ENCODE measurements around the gene WDR18.
A peak's percentile ranks its signal among the peaks of the same experiment; 100 is the strongest.

Gene WDR18

DNA sequence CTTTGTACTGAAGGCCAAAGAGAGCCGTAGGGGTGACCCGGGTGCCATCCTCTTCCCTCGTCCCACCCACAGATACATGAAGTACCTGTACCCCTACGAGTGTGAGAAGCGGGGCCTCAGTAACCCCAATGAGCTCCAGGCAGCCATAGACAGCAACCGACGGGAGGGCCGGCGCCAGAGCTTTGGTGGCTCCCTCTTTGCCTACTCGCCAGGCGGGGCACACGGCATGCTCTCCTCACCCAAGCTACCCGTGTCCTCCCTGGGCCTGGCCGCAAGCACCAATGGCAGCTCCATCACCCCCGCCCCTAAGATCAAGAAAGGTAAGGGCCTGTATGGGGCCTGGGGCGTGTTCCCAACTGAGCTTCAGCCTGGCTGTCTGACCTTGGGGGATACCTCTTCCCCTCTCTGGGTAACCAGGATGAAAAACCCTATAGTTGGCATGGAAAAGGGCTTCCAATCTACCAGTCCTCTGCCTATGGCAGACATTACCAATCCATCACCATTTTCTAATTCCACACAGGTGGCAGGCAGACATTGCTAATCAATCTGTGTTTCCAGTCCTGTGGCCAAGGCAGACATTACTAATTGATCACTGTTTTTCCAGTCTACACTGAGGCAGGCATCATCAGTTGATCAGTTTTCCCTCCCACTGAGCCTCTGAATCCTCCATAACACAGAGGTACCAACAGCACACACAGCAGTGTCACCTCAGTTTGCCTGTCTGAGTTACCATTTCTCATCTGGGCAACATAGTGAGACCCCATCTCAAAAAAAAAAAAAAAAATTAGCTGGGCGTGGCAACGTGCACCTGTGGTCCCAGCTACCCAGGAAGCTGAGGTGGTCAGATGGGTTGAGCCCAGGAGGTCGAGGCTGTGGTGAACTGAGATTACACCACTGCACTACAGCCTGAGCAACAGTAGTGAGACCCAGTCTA is 19.1 kb upstream of the WDR18 start:
- no peak for DNase-seq (ENCODE audit: low read depth)

DNA sequence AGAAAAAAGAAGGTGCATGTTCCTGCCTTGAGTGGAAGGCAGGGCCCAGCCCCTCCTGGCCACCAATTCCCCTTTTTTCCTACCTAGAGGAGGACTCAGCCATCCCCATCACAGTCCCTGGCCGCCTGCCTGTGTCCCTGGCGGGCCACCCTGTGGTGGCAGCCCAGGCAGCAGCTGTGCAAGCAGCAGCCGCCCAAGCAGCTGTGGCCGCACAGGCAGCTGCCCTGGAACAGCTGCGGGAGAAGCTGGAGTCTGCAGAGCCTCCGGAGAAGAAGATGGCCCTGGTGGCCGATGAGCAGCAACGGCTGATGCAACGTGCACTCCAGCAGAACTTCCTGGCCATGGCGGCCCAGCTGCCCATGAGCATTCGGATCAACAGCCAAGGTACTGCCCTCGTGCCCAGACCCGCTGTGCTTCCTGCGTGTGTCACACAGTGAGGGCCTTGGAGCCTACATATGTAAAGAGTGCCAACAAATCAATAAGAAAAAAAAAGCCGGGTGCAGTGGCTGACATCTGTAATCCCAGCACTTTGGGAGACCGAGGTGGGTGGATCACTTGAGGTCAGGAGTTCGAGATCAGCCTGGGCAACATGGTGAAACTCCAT is 17.6 kb upstream of the WDR18 start:
- no peak for DNase-seq (ENCODE audit: low read depth)

DNA sequence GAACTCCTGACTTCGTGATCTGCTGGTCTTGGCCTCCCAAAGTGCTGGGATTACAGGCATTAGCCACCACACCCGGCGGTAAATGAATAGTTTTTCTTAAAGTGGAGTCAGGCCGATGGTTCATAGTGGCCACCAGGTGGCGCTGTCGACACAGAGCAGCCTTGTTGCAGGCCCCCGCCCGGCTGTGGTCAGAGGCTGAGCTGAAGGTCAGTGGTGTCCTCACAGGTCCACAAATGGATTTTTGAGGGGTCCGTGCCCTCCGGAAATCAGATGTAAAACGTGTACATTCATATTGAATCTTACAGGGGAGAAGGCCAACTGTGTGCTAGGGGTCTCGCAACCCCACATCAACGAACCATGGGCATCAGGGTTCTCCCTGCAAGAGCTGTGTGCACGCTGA is 13.4 kb upstream of the WDR18 start:
- DNase-seq (ENCODE audit: low read depth), result no peak

DNA sequence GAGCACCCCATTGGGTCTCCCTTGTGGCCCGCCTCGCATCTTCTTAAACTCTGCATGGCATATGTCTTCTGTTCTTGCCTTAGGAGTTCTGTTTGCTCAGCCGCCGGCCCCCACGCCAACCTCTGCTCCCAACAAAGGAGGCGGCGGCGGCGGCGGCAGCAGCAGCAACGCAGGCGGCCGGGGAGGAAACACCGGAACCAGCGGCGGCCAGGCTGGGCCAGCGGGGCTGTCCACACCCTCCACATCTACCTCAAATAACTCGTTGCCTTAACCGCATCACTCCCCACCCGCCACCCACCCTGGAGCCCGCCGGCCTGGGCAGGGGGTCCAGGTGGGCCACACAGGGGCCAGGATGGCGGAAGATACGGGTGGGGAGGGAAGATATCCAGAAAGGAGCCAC is 12.3 kb upstream of the WDR18 start:
- DNase-seq (ENCODE audit: low read depth), result no peak

DNA sequence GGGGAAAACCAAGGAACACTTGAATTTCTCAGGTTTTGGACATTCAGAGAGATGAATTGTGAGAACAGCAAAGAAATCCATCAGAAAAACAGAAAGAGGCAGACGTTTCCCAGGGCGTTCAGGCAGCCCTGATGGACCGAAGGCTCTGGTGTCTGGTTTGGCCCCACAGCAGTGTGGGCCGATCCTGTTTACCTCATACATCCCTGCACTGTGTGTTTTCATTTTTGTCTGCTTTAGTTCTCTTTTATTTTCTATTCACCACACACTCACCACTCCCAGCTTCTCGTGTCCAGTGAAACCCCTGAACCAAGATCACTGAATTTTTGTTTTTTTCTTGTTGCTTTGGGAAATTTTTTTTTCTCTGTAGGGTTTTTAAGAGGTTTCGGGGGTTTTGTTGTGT is 11.9 kb upstream of the WDR18 start:
- DNase-seq (ENCODE audit: low read depth), result no peak

DNA sequence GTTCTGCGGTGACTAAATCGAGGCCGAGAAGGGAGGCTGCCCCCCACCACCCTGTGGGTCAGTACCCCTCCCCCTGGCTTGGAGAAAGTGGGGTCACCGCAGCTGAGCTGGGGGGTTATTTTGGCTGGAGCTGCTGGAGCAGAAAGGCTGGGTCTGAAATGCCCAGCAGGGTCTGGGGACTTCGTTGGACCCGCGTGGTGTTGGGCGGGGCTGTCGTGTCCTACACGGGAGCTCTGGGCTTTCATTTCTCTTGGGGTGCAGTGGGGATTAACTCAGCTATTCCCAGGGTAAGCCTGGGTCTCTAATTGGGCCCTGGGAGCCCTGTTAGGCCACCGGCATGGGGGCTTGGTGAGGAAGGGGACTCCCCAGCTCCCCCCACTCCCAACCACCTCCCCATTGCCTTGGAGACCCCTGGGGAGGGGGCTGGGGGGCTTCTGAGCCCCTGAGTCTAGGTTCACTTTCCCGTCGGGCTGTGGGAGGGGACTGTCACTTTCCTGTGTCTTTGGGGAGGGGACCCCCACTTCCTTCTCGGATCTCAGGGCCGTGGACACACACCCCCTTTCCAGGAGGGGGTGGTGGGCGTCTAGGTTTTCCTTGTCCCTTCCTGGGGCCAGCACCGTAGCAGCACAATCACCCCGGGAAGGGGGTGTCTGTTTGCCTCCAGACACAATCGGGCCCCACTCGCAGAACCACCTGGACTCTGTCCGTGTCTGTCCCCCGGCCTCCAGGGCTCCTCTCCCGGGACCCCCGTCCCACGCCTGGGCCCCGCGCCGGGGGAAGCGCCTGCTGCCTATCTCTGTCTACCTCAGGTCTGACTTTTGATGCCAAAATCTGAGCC is 10.2 kb upstream of the WDR18 start:
- DNase-seq (ENCODE audit: low read depth), result no peak

DNA sequence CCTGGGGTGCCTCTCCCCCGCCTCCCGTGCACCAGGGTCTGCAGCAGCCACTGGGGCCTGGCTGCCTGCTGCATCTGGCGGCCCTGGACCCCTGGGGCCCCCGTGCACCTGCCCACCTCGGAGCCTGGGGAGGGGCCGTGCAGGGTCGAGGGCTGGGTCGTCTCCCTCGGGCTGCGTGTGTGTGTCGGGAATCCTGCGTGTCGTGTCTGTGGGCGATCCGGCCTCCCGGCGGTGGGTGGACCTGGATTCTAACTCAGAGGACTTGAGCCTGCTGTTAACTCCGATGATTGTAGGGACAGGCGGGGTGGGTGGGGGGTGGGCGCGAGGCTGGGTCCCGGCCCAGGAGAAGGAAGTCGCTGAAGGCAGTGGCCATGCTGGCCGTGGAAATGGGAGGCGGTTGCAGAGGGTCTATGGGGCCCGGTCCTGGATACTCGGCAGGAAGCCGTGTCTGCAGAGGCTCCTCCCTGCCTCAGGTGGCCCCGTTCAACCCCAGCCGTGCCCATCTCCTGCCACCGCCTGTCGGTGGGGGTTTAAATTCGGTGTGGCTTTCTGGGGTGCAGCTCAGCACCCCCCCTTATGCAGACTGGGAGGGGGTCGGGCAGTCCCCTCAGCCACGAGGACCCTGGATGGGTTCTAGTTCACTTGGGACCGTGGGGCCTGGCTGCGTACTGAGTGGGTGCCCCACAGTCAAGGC is 9.4 kb upstream of the WDR18 start:
- DNase-seq (ENCODE audit: low read depth), result no peak

DNA sequence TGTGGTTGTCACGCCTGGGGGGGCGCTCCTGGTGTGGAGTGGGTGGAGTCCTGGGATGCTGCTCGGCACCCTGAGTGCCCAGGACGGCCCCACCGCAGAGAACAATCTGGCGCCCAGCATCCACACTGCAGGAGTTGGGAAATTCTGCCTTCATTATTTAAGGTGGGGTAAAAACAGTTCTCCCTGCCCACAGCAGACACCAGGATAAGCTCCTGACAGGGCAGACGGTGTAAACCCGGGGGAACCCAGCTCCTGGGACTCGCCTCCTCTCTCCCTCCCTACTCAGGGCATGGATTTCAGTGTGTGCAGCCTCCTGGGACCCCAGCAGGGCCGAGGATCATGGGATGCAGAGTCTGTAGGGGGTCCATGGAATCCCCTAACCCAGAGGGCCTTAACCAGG is 7.7 kb upstream of the WDR18 start:
- no peak for DNase-seq (ENCODE audit: low read depth)

DNA sequence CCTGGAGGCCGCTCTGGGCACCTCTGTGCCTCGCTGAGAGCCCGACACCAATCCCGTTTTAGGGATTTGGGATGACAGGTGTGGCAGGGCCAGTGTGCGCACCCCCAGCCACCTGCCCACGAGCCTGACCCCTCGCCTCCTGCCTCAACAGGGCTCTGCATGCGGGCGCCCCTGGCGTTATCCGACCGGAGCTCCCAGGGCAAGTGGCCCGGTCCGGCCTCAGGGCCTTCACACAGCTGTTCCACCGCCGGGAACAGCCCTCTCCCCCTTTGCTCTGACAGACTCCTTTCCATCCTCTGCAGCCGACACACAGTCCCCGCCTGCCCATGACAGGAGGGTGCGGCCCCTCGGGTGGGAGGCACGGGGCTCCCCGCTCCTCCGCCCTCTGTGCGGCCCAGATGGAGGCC is 7.1 kb upstream of the WDR18 start:
- no peak for DNase-seq (ENCODE audit: low read depth)

DNA sequence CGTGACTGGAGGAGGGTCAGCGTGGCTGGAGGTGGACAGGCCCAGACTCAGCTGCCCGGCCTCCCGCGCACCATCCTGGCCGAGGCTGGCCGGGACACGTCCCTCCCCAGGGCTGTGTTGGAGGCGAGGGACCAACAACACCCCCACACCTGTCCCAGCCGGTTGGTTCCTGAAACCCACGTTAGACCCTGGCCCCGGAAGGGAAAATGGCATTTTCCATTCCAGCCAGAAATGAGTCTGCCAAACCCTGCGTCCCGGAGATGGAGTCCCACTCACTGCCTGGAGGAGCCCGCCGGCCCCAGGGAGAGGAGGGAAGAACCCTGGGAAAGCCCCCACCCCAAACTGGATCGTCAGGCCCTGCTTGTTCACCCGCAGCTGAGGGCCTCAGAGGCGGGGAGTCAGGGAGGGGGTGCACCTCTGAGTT is 4.8 kb upstream of the WDR18 start:
- DNase-seq (ENCODE audit: low read depth), result no peak

DNA sequence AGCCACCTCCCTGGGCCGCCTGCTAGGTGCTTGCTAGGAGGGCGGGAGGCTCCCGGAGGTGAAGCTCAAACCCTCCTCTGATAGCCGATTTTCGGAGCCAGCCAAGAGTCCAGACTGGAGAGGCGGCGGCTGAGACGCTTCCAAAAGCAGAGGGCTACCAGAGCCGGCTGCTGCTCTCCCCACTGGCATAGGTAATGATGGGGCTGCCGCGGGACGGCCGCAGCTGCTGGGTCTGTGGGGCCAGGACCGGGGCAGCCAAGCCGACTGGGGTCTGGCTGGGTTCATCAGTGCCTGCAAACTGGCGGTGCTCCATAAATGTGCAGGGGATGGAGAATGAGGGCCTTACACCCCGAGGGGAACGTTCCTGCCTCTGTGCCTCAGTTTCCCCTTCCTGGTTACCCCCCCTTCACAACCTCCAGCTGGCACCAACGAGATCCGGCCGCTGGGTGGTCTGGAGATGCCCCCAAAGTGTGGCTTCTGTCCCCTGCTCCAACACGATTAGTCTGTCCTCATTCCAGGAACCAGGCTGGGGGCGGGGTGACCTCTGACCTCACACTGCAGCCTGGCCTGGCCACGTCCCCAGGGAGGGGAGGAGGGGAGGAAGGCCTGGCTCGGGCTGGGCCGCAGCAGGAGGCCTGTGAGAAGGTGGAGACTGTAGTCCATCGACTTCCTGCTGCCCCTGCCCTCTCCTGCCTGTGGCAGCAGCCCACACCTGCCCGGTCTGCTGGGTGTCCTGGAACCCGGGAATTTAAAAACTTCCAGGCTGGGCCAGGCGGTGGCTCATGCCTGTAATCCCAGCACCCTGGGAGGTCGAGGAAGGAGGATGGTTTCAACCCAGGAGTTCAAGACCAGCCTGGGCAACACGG is 3.8 kb upstream of the WDR18 start:
- no peak for DNase-seq (ENCODE audit: low read depth)

DNA sequence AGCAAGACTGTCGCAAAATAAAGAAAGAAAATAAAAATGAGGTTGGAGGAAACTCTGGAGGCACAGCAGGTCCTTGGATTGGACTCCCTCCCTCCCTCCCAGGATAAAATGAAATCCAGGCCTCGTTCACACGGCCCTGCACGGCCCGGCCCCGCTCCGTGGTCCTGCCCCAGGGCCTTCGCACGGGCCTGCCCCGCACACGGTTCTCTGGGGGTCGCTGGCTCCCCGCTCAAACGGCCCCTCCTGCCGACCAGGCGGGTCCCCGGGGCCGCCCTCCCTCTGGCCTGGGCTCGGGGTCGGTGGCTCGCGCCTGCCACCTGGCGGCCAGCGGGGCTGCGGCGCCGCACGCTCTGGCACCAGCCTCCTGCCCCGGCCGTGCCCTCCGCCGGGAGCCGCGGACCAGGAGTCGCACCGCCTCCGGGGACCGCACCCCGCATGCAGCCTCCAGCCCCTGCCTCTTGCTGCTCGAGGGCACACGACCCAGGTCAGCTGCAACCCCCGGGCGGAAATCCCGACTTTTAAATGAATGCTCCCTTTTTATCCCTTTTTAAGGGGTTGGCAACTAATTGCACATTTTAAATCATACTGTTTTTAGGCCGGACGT is 1.5 kb upstream of the WDR18 start:
- DNase-seq (ENCODE audit: low read depth), result peak; percentile 55

DNA sequence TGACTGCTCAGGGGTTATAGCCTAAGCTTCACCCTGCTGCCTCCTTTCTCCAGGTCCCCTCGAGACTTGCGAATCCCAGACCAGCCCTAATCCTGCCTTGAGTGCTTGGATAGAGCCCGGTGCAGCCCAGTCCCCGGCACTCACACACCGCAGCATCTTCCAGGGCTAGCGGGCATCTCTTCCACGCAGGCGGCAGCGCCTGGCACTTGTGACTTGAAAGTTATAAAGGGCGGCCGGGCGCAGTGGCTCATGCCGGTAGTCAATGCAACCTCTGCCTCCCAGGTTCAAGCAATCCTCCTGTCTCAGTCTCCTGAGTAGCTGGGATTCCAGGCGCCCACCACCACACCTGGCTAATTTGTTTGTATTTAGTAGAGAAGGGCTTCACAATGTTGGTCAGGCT is 1.9 kb downstream of the WDR18 start:
- DNase-seq (ENCODE audit: low read depth), result no peak

DNA sequence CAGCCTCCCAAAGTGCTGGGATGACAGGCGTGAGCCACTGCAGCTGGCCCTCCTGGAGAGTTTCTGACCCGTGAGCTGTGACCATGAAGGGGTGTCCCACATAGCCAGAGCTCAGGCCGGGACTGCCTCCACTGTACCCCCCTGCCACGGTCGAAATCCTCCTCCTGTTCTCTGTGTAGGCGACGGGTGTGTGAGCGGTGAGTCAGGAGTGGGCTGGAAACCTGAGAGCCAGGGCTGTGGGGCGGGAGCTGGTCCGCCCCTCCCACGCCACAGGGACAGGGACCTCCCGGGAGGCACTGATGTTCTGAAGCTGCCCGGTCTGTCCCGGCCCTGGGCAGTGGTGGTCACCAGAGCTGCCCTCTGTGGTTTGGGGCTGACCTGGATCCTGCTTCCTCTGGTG is 3.9 kb downstream of the WDR18 start:
- no peak for DNase-seq (ENCODE audit: low read depth)

DNA sequence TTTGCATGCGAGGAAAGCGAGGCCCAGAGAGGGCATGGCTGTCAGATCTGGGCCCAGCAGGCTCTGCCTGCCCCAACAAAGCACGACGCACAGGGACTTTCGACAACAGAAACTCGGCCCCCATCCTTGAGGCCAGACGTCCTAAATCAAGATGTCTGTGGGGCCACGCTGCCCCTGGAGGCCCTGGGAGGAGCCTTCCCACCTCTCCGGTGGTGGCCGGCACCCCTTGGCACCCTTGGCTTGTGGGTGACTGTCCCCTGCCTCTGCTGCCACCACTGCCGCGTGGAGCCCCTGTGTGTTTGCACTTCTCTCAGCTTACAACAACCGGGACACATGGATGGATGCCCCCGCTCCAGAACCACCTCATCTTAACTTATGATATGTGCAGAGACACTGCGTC is 4.4 kb downstream of the WDR18 start:
- no peak for DNase-seq (ENCODE audit: low read depth)

DNA sequence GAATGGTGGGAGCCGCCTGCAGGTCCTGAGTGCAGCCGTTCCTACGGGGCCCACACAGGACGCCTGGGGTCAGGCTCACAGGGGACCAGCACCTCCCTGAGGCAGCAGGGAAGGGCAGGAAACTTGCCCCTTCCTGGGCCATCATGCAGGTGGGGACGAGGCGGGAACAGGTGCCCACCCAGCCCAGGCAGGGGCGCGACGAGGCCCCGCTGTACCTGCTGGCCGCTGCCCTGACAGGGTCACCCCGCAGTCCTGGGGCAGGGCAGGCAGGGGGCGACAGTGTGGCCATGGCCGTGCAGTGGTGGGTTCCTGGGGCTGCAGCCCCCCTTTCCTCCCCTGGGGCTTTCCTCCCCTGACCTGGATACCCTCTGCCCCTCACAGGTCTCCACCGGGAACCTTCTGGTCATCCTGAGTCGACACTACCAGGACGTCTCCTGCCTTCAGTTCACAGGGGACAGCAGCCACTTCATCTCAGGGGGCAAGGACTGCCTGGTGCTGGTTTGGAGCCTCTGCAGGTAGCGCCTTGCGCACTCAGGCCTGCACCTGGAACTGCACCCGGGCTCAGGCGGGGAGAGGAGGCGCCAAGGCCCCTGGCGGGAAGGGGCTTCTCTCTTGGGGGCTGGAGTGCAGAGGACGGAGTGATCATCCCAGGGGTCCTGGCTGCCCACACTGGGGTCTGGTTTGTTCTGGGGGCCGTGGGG is 5.4 kb downstream of the WDR18 start:
- no peak for DNase-seq (ENCODE audit: low read depth)

DNA sequence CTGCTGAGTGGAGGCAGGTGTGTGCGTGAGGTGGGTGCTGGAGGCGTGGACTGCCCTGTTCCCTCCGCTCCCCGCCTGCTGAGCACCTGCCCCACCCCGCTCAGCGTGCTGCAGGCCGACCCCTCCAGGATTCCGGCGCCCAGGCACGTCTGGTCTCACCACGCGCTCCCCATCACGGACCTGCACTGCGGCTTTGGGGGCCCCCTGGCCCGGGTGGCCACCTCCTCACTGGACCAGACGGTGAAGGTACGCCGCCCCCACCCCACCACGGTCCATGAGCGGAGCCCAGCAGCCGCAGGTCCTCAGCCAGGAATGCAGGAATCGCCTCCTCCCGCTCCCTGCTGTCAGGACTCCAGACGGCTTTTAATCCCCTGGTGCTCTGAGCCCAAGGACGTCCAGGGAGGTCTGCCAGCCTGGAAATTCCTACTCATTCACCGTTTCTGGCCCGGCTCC is 6.0 kb downstream of the WDR18 start:
- DNase-seq (ENCODE audit: low read depth), result no peak

DNA sequence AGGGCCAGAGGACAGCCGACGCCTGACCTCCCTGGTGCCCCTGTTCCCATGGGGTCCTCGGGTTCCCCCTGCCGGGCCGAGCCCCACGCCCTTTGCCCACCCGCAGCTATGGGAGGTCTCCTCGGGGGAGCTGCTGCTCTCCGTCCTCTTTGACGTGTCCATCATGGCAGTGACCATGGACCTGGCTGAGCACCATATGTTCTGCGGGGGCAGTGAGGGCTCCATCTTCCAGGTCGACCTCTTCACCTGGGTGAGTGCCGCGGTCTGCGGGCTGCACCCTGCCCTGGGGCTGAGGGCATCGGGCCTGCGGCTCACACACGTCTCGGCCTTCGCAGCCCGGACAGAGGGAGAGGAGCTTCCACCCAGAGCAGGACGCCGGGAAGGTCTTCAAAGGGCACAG is 6.6 kb downstream of the WDR18 start:
- DNase-seq (ENCODE audit: low read depth), result no peak

DNA sequence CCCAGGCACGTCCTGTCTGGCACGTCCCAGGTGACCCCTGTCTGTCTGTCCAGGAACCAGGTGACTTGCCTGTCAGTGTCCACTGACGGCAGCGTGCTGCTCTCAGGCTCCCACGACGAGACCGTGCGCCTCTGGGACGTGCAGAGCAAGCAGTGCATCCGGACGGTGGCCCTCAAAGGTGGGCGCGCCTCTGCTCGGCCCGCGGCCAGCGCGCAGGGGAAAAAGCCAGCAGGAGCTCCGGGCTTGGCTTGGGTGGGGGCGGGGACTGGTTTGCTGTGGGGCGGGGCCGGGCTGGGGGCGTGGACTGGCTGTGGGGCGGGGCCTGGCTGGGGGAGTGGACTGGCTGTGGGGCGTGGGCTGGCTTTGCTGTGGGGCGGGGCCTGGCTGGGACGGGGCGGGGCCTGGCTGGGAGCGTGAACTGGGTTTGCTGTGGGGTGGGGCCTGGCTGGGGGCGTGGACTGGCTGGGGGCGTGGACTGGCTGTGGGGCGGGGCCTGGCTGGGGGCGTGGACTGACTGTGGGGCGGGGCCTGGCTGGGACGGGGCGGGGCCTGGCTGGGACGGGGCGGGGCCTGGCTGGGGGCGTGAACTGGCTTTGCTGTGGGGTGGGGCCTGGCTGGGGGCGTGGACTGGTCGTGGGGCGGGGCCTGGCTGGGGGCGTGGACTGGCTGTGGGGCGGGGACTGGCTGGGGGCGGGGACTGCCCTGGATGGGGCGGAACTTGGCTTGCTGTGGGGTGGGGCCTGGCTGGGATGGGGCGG is 7.2 kb downstream of the WDR18 start:
- peak; percentile 23 for DNase-seq (ENCODE audit: low read depth)
